NCI-H2029 treated with DMSO at 0.1 percent for 48 hours (cell line): Measurements from ENCODE around the gene OR2A2.
"Not testable (repeated sequence)": the region's sequence is repeated elsewhere in the genome, so short reads cannot be mapped to it uniquely, and the experiment has no call there.

Source experiments
- DNase-seq: peaks from one replicate; lab custom pipeline; 2025; lab: John Stamatoyannopoulos, UW

Gene OR2A2, protein sequence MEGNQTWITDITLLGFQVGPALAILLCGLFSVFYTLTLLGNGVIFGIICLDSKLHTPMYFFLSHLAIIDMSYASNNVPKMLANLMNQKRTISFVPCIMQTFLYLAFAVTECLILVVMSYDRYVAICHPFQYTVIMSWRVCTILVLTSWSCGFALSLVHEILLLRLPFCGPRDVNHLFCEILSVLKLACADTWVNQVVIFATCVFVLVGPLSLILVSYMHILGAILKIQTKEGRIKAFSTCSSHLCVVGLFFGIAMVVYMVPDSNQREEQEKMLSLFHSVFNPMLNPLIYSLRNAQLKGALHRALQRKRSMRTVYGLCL

DNA sequence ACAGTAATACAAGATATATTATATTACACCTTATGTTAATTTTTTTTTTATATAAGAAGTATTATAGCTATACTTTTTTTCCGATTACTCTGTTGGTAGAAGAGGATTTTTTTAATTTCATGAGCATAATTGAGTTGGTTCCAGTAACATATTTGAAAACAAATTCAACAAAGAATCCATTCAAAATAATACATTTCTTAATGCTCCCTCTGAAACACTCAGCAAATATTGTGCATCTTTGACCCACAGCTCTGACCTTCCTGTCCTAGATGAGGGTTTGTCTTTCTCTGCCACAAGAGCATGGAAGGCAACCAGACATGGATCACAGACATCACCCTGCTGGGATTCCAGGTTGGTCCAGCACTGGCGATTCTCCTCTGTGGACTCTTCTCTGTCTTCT, at the start of gene OR2A2:
TSS of gene OR2A2 (plus strand) at position 301 of the 400 bp plus-strand sequence. CDS start at position 301, 0 bp downstream.
- no peak for DNase-seq

DNA sequence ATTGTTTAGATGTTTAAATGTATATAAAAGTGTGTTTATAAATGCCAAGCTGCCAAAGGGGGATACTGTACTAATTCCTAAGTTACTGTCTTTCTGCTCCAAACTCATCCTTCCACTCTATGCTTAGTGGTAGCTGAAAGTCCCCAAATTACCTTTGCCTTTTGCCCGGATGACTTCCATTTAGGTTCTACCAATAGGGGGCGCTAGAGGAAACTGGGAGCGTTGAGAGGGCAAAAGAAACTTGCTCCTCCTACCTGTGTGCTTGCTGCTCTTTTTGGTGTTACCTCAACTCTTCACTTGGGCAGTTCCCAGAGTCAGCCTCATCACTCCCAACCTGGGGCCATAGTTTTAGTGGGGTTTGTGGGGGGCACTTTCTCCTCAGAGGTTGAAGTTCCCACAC, 45.7 kb upstream of the OR2A2 start:
- DNase-seq: no peak

DNA sequence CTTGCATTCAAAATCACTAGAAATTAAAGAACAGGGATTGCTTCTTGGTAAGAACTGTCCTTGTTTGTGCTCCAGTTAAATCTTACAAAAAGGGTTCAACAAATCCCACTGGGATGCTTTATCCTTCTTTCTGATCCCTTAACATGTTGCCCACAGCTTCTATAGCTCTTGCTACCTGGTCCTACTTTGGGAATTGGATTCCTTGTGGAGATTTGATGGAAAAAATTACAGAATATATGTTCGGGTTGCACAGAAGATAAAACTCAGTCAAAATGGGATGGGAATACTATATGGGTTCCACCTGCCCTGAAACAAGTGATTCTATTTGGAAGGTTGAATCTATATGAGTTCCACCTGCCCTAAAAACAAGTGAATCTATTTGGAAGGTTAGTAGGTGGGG, 39.9 kb upstream of the OR2A2 start, which contains the start of gene OR2A25:
TSS of gene OR2A25 (plus strand) at position 301 of the 400 bp plus-strand sequence. CDS start 4,409 bp downstream, outside the sequence.
- no peak for DNase-seq

DNA sequence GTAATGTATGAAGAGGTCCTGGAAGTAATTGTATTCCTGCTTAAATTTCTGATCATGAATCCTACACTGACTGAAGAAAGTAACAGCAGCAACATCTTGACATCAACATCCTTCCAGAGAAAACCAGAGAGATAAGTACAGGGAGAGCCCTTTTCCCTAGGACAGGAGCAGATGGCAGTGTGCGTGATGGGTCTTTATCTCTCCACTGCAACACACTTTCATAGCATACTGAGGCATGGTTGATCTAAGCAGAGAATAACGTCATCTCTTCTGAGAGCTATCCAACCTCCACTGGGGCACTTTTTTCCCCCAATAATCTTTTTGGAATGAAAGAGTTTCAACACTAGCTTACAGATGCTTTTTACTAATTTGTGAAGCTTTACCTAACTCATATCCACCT, 39.4 kb upstream of the OR2A2 start:
- DNase-seq: no peak

DNA sequence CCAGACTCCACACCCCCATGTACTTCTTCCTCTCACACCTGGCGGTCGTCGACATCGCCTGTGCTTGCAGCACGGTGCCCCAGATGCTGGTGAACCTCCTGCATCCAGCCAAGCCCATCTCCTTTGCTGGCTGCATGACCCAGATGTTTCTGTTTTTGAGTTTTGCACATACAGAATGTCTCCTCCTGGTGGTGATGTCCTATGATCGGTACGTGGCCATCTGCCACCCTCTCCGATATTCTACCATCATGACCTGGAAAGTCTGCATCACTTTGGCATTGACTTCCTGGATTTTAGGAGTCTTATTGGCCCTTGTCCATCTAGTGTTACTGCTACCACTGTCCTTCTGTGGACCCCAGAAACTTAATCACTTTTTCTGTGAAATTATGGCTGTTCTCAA, 35.0 kb upstream of the OR2A2 start:
- no peak for DNase-seq

DNA sequence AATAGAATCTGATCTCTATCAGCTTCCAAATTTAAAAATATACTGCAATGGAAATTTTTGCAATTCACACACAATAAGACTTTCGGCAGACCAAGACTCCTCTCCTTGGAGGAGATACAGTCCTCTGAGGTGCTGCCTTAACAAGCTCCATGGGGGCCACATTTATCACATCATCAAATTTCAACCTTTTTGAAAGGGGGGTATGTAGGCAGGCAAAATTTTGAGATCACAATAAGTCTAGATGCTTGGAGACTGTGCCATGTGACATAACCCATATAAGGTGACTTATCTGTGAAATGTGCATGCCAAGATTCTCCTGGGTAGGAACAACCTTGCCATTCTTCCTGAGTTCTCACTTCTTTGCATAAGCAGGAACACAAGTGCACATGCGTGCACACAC, 23.4 kb upstream of the OR2A2 start, which contains the start of gene OR2A12:
TSS of gene OR2A12 (plus strand) at position 301 of the 400 bp plus-strand sequence. CDS start 8,830 bp downstream, outside the sequence.
- no peak for DNase-seq

DNA sequence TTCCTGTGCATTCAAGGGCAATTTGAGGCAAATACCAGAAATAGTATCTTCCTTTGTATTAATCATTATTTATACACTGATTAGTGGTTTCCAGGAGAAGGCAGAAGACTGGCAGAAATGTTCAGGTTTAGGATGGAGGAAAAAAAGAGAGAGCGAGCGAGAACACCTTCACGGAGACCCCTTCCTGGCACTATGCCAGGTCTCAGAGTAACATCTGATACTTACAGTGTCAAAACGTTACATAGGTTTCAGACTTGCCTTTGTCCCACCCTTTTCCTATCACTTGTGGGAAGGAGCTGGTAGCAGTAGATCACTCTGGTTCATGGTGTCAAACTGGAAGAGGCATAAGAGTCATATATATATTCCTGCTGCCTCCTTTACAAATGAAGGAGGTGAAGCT, 22.7 kb upstream of the OR2A2 start:
- no peak for DNase-seq

DNA sequence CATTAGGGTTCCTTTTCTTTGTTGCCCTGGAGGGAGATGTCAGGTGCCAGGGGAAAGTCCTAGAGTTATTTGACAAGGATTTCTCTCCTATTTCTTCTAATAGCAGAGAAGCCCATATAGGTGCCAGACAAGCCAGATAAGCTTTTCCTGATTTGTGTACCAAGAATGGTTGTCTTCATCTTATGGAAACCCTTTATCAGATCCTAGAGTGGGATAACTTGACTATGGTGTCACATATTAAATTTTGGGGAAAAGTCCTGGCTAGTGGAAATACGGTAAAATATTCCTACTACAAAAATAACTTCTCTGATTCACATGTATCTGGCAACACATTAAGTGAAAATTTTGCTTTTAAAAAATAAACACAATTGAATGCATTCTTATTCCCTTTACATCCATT, 22.2 kb upstream of the OR2A2 start:
- DNase-seq: no peak

DNA sequence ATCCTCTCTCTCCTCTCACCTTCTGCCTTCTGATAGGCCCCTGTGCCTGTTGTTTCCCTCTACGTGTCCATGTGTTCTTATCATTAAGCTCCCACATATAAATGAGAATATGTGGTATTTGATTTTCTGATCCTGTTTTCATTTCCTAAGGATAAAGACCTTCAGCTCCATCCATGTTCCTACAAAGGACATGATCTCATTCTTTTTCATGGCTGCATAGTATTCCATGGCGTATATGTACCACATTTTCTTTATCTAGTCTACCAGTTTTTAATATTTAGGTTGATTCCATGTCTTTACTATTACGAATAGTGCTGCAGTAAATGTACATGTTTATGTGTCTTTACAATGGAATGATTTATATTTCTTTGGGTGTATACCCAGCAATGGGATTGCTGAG, 18.7 kb upstream of the OR2A2 start:
- DNase-seq: no peak

DNA sequence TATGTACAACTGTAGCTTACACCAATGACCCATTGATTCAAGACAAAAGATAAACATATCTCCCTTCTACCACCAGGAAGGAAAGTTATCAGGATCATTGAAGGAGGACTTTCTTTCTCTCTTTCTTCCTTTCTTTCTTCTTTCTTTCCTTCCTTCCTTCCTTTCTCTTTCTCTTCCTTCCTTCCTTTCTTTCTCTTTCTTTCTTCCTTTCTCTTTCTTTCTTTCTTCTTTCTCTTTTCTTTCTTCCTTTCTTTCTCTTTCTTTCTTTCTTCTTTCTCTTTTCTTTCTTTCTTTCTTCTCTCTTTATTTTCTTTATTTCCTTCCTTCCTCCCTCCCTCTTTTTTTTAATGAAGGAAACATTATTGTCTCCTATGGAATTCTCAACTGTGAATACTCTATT, 10.6 kb upstream of the OR2A2 start:
- DNase-seq: no peak

DNA sequence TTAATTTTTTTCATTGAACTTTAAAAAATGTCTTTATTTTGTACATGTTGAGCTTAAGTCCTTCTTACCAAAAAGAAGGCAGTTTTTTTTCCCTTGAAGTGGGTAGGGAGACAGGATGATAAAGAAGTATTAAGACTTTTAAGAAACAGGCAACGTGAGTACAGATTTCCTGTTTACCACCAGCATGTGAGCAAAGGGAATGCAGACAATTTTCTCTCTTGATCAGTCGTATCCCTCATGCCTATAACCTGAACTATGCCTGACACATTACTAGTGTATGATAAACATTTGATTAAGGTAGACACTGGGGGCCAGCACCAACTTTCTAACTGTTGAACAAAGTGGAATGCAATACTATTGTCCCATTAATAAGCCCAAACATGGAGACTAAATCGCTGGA, 8.8 kb upstream of the OR2A2 start:
- no peak for DNase-seq

DNA sequence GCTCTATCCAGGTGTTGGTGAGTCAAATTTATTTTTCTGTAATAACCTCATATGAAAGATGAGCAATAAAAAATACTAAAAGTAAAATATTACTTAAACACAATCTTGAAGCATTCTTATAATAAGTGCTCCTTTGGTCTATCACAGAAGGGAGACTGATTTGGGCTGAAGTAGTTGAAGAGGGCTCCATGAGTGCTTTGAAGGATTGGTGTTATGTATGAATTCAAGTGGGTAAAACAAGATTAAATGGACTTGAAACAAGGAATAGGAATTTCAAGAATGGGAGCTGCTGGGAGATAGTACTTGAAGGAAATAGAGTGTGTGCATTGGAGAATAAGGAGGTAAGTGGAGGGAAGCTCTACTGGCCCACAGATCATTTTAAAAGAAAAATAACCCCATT, 7.3 kb upstream of the OR2A2 start:
- no peak for DNase-seq

DNA sequence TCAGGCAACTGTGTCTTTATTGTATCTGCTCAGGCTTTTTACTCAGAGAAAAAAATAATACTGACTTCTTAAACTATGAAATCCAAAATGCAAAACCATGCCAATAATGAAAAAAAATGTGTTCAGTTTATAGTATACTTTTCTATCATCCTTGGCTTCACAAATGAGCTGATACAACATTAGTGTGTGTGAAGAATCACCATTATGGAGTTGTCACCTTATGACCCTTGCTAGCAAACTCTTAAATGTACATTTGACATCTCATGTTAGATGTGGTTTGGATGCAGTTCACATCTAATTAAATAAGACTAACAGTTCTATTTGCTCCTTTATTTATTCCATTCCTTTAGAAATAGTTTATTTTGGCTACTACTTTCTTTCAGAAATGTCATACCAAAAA, 4.2 kb upstream of the OR2A2 start:
- no peak for DNase-seq

DNA sequence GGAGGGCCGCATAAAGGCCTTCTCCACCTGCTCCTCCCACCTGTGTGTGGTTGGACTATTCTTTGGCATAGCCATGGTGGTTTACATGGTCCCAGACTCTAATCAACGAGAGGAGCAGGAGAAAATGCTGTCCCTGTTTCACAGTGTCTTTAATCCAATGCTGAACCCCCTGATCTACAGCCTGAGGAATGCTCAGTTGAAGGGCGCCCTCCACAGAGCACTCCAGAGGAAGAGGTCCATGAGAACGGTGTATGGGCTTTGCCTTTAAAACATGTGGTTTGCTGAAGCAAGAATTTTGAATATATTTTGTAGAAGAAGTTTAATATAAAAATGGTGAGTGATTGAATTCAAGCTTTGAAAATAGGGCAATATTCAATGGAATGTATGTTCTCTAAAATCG, 889 bp downstream of the OR2A2 start:
- DNase-seq: no peak

DNA sequence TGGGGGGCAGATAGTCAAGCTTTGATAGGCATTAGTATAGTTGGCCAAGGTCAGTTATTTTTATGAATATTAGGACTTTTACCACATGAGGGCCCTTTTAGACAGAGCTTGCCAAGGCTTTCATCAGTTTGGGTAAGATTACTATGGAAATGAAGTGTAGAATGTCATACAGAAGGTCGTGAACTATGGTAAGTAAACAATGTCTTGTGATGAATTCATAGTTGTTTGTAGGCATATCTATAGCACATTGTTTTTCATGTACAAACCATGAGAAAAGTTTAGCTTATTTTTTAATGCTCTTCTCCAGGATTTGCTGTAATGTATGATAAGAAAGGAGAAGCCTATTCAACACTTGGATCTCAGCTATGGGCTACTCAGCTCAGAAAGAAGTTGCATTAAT, 4.3 kb downstream of the OR2A2 start:
- DNase-seq: no peak

DNA sequence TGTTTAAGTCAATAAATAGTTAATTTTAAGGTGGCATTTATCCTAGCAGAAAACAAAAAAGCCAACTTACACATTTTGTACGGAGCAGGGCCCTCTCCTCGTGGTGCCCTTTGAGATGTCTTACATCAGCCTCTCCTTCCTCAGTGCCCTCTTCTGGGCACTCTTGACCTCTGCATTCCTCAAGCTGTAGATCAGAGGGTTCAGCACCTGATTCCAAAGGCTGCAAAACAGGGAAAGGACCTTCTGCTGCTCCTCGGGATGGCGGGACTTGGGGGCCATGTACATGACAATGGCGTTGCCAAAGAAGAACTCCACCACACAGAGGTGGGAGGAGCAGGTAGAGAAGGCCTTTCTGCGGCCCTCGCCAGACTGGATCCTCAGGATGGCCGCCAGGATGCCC, 9.0 kb downstream of the OR2A2 start:
- no peak for DNase-seq

DNA sequence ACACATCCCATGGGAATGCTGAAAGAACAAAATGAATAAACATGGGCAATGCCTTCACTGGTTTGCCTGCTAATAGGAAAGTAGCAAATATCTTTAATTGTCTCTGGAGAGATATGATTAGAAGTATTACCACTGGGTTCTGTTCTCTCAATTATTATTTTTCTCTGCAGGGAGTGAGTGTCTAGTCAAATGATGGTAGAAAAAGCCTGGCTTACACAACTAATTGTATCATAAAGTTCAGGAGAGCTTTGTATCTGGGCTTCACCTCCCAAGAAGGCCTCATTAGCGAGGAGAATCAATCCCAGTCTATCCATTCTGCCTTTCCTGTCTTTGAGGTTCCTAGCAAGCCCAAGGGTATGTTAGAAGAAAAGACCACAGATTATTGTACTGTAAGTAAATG, 13.5 kb downstream of the OR2A2 start, which contains the start of gene OR2A14:
TSS of gene OR2A14 (plus strand) at position 301 of the 400 bp plus-strand sequence. CDS start 5,937 bp downstream, outside the sequence.
- no peak for DNase-seq

DNA sequence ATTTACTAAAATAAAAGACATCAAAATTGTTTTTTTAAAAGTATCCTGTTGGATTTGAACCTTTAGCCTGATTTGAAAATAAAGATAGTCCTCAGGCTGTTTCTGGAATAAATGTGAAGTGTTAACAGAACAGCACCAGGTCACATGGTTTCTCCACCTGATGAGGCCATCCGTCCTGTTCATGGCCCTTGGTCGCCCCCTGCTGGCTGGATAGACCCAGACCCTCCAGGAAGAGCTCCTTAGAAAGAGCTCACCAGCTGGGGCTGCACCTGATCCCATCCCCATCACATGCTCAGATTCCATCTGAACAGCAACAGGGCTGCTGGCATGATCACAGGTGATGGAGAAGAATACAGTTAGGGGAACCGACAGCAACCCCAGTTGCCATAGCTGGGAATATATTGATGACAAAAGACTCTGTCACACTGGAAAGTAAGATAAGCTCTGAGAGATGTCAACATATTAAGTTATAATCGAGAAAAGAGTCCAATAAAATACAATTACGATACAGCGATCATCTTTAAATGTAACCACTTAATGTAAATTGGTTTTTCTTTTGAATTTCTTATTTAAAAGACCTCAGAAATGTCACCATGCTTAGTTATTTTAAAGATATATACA, 18.4 kb downstream of the OR2A2 start:
- peak; percentile 11 for DNase-seq

DNA sequence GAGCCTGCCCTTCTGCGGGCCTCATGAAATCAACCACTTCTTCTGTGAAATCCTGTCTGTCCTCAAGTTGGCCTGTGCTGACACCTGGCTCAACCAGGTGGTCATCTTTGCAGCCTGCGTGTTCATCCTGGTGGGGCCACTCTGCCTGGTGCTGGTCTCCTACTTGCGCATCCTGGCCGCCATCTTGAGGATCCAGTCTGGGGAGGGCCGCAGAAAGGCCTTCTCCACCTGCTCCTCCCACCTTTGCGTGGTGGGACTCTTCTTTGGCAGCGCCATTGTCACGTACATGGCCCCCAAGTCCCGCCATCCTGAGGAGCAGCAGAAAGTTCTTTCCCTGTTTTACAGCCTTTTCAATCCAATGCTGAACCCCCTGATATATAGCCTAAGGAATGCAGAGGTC, 20.2 kb downstream of the OR2A2 start:
- not testable (repeated sequence) for DNase-seq

DNA sequence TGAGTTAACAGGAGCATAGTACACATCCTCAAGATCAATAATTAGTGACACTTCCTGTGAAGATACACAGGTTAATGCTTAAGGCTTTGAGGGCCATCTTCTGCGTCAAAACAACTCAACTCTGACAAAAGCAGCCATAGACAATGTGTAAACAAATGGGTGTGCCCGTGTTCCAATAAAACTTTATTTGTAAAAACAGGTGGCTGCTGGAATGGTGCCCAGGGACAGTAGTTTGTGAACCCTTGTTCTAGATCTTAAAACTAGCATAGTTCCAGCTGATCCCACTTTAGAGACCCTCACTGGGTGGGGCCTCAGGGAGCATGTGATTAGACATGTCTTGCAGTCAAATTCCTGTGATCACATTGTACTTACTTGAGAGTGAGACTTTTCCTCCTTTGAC, 21.3 kb downstream of the OR2A2 start:
- no peak for DNase-seq

DNA sequence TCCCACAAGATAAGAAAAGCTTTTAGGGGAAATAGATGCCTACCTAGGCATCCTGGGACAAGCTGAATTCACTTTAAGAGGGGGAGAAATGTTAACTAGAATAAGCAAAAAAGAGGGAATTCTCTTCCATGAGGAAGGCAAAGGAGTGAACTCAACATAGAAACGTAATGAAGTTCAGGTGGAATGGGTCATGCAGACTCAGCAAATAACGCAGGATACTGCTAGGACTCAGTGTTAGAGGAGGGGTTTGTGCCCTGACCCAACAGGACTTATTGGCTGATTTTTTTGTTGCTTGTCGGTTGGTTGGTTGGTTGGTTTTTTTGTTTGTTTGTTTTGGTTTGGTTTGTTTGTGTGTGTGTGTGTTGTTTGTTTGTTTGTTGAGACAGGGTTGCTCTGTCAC, 22.9 kb downstream of the OR2A2 start:
- no peak for DNase-seq

DNA sequence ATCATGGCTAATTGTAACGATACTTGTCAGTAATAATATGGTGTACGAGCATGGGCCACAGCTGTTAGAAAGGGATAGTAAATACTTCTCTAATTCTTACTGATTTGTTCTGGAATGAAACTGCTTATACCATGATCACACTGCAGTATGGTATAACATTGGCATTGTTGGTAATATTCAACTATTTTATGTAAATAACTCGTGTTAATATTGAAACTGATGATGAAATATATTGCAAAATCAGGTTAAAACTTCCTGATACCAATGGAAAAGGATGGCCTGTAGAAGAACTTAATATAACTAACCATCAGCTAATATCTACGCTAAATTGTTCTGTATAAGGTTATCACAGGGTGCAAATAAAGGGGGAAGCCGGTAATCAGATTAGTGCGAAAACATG, 23.9 kb downstream of the OR2A2 start:
- no peak for DNase-seq

DNA sequence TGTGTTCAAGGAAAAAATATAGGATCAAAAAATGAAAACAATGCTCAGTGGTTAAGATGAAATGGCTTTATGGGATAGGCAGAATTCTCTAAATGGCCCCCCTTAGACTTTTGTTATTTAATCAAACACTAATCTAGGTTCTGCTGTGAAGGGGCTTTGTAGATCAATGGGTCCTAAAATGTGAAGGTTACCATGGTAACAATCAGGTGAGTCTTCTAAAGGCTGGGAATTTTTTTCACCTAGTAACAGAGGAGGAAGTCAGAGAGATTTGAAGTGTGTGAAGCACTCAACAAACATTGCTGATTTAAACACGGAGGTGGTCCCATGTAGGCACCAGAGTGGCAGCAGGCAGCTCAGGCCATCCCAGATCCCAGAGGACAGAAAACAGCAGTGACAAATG, 24.7 kb downstream of the OR2A2 start:
- DNase-seq: no peak

DNA sequence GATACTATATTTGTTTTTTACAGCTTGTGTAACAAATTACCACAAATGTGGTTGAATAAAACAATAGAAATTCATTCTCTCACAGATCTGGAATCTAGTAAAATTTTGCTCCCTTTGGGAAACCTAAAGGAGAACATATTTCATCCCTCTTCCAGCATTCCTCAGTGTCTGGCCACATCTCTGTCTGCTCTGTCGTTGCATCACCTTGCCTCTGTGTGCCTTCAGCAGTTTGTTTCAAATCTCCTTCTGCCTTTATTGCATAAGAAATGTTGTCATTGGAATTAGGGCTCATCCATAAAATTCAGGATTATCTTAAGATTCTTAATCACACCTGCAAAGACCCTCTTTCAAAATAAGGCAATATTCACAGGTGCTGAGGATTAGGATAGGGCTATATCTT, 28.1 kb downstream of the OR2A2 start:
- DNase-seq: no peak
